GM18951 (cell line): ENCODE results near the gene TNFRSF25.

Experiments used
- POLR2A ChIP-seq: IDR thresholded peaks from 4 replicates; pipeline ENCODE4 v1.6.1; 2011; ENCODE audit warnings: mild to moderate bottlenecking; ENCODE audit not compliant: insufficient read length, insufficient read depth; ENCODE audit errors: extremely low read depth
- in situ Hi-C: fragments of 300-500 bp; cut with MboI; formaldehyde crosslinking; loops from one replicate; pipeline ENCODE4 v1.12.0; 2022; ENCODE audit warnings: low sequenced_read_pairs, mixed read lengths, inconsistent platforms; ENCODE audit not compliant: unreplicated experiment

TNFRSF25 gene

GRCh38 chr1:6427441-6428390 lies 38.3 kb downstream of the TNFRSF25 start:
- no peak for TF ChIP-seq POLR2A
- in situ Hi-C loops, result no loop called here

GRCh38 chr1:6426972-6427350 lies 39.0 kb downstream of the TNFRSF25 start:
- TF ChIP-seq POLR2A, result no peak
- in situ Hi-C loops, result no loop called here

- TF ChIP-seq POLR2A, result no peak
- in situ Hi-C loops, result no loop called here
Measured at GRCh38 chr1:6426277-6426971, 39.5 kb downstream of the TNFRSF25 start.

- no peak for TF ChIP-seq POLR2A
- in situ Hi-C loops, result no loop called here
Measured at GRCh38 chr1:6425658-6426057, 40.3 kb downstream of the TNFRSF25 start.

GRCh38 chr1:6424619-6425593 lies 41.1 kb downstream of the TNFRSF25 start, which contains the start of gene ESPN:
ESPN (plus strand) TSS chr1:6424776; CDS start chr1:6424956, 180 bp downstream.
- in situ Hi-C loops, result no loop called here
- TF ChIP-seq POLR2A, result no peak

DNA sequence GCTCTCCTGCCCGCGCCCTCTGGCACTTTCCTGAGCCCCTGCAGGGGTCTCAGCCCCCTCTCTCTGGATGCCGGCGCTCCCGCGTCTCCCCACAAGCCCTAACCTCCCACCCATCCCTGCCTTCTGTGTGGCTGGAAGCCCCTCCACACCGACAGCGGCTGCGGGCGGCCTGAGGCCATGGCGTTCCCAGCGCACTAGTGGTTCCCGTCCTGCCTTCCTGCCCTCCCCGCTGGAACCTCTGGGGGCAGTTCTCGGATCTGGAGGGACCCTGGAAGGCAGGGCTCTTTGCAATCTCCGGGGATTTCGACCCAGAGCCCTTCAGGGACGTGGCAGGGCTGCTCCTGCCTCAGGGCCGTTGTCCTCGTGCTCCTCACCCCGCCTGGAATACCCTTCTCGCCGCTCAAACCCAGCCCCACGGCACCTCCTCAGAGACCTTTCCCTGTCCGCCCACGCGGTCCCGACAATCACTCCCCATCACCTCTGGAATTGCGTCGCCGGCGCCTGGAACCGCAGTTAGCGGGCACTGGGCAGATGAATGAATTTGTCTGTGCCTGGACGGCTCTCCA lies 41.9 kb downstream of the TNFRSF25 start:
- in situ Hi-C loops, result no loop called here
- no peak for TF ChIP-seq POLR2A

GRCh38 chr1:6423321-6423999 lies 42.5 kb downstream of the TNFRSF25 start:
- no peak for TF ChIP-seq POLR2A
- in situ Hi-C loops, result no loop called here

- no peak for TF ChIP-seq POLR2A
- in situ Hi-C loops, result no loop called here
Measured at GRCh38 chr1:6421266-6421665, 44.7 kb downstream of the TNFRSF25 start.

DNA sequence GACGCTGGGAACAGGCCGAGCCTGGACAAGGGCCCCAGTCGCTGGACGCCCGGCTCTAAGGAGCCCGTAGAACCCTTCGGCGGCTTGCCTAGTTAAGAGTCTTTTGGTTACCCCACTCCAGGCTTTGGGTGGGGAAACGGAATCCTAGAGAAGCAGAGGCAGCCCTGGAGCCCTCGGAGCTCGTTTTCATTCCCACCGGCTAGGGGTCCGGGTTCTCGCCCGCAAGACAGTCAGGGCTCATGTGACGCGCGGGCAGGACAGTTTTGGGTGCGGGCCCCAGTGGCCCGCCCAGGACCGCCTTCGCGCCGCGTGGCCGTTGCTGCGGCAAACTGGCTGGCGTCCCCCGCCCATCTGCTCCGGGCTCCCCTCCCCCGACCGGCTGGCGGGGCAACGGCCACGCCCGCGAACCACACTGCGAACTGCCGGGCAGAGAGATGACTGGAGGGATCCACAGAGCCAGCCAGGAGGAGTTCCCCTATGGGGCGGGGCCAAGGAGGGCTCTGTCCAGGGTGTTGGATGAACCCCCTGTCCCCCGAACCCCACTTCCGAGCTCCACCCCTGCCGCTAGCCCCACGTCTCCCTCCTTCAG lies 45.4 kb downstream of the TNFRSF25 start:
- no peak for TF ChIP-seq POLR2A
- in situ Hi-C loops, result no loop called here

GRCh38 chr1:6419804-6420453 lies 46.0 kb downstream of the TNFRSF25 start, which contains the start of gene HES2:
HES2 (minus strand) TSS chr1:6419919; CDS start chr1:6419820, 99 bp downstream.
- in situ Hi-C loops, result no loop called here

DNA sequence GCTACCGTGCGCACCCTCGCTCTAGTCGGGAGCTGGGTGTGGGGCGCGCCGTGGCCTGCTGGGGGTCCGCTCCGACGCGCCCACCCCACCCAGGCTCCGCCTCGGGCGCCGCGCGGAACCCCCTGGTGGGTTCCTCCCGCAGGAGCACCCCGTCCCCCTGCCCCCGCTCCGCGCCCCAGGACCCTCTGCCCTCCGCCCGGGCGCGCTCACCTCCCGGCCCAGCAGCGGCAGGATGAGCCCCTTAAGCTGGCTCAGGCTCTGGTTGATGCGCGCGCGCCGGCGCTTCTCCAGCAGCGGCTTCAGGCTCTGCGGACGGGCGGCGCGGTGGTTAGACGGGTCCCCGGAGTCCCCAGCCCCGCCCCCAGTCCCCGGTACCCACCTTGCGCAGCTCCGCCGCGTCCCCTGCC lies 46.6 kb downstream of the TNFRSF25 start:
- TF ChIP-seq POLR2A, result no peak
- in situ Hi-C loops, result no loop called here

More at GRCh38 chr1:6419804-6420453, 46.0 kb downstream of the TNFRSF25 start, which contains the start of gene HES2:
- no peak for TF ChIP-seq POLR2A
